Activated T-cell treated with anti-CD3 and anti-CD28 coated beads, Interleukin-2, amount 50 U/mL, for 1 hour (primary cell): ENCODE data around the gene PALM.

Experiments used
- DNase-seq: peaks from one replicate; pipeline ENCODE4 v3.0.0-alpha.2; 2020

Gene PALM

GRCh38 chr19:755063-755462, 46.3 kb downstream of the PALM start:
- no peak for DNase-seq

GRCh38 chr19:756236-756635, 47.5 kb downstream of the PALM start:
- DNase-seq, result no peak

- no peak for DNase-seq
These were observed 48.3 kb downstream of the PALM start for GRCh38 chr19:756821-757688.

DNA sequence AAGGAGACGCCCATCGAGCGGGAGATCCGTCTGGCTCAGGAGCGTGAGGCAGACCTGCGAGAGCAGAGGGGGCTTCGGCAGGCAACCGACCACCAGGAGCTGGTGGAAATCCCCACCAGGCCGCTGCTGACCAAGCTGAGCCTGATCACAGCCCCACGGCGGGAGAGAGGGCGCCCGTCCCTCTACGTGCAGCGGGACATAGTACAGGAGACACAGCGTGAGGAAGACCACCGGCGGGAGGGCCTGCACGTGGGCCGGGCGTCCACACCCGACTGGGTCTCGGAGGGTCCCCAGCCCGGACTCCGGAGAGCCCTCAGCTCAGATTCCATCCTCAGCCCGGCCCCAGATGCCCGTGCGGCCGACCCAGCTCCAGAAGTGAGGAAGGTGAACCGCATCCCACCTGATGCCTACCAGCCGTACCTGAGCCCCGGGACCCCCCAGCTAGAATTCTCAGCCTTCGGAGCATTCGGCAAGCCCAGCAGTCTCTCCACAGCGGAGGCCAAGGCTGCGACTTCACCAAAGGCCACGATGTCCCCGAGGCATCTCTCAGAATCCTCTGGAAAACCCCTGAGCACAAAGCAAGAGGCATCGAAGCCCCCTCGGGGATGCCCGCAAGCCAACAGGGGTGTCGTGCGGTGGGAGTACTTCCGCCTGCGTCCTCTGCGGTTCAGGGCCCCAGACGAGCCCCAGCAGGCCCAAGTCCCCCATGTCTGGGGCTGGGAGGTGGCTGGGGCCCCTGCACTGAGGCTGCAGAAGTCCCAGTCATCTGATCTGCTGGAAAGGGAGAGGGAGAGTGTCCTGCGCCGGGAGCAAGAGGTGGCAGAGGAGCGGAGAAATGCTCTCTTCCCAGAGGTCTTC, 49.3 kb downstream of the PALM start:
- DNase-seq, result no peak

DNA sequence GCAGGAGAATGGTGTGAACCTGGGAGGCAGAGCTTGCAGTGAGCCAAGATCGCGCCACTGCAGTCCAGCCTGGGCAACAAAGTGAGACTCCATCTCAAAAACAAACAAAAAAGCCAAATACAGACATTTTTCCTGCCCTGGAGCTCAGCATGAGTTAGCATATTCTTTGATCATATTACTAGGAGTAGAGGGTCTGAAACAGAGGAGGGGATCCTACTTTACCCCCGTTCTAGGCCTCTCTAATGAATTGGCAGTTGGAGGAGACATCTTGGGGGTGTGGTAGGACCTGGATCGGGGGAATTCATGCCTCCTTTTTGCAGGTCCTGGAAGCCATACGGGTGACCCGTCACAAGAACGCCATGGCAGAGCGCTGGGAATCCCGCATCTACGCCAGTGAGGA, 54.4 kb downstream of the PALM start:
- DNase-seq, result no peak

DNA sequence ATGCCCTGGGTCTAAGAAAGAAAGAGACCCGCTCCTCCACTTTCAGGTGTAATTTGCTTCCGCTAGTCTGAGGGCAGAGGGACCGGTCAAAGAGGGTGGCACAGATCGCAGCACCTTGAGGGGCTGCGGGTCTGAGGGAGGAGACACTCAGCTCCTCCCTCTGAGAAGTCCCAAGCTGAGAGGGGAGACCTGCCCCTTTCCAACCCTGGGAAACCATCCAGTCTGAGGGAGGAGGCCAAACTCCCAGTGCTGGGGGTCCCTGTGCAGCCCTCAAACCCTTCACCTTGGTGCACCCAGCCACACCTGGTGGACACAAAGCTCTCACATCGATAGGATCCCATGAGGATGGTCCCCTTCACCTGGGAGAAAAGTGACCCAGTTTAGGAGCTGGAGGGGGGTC, 55.1 kb downstream of the PALM start:
- DNase-seq, result no peak

DNA sequence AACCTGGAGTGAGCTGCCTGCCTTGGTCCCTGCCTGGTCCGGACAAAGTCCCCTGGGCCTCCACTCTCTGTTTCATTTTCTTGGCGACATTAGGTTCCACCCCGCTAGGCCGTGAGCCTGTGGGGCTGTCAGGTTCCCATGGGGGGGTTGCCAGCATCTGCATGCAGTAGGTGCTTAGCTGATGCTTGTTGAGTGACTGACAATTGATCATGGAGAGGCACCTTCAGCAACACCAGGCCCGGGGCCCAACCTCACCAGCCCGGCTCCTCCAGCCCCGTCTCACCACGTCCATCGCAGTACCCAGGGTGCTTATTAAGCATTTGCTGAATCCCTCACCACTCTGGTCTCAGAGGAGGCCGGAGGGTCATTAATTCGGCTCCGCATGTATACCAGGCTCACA, 55.6 kb downstream of the PALM start:
- DNase-seq, result no peak

DNA sequence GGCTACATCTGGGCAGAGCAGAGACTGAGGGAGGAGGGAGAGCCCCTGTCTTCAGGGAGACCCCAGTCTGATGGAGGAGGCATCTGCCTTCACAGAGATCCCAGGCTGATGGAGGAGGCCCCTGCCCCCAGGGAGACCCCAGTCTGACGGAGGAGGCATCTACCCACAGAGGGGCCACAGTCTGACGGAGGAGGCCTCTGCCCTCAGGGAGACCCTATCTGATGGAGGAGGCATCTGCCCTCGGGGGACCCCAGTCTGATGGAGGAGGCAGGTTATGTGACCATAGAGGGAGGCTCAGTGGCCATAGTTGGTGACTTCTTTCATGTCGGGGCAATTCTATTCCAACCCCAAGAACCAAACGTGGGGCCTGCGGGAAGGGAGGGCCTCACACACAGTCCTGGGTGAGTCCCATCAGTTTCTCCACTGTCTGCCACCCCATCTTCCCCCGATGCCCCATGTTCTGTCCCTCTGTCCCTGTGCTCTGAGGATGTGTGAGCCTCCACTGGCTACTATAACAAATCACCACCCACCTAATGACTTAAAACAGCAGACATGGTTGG, 56.5 kb downstream of the PALM start:
- no peak for DNase-seq

- DNase-seq, result no peak
These were observed 59.7 kb downstream of the PALM start for GRCh38 chr19:768424-768823.

DNA sequence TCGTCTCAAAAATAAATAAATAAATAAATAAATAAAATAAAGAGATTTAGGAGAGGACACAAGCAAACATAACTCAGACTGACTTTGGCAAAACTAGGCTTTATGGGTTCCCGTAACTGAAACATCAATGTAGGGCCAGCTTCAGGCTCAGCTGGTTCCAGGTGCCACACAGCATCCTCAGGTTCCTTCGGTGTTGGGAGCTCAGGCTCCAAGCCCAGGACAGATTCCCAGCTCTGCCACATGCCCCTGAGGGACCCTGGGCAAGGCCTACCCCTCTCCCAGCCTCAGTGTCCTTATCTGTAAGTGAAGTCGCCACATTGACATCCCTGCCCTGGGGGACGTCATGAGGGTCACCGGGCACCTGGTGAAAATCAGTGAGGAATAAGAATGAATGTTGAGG, 60.9 kb downstream of the PALM start:
- no peak for DNase-seq

DNA sequence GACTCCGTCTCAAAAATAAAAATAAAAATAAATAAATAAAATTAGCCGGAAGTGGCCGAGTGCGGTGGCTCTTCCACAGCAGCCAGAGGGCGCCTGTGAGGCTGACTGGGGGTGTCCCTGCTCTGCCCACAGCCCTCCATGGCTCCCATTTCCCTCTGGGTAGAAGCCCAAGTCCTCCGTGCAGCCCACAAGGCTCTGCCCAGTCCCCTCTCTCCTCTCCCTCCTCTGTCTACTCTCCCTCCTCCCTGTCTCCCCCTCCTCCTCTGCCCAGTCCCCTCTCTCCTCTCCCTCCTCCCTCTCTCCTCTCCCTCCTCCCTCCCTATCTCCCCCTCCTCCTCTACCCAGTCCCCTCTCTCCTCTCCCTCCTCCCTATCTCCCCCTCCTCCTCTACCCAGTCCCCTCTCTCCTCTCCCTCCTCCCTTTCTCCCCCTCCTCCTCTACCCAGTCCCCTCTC, 62.6 kb downstream of the PALM start:
- DNase-seq, result peak; percentile 32

- no peak for DNase-seq
These were observed 63.3 kb downstream of the PALM start for GRCh38 chr19:772063-772462.

DNA sequence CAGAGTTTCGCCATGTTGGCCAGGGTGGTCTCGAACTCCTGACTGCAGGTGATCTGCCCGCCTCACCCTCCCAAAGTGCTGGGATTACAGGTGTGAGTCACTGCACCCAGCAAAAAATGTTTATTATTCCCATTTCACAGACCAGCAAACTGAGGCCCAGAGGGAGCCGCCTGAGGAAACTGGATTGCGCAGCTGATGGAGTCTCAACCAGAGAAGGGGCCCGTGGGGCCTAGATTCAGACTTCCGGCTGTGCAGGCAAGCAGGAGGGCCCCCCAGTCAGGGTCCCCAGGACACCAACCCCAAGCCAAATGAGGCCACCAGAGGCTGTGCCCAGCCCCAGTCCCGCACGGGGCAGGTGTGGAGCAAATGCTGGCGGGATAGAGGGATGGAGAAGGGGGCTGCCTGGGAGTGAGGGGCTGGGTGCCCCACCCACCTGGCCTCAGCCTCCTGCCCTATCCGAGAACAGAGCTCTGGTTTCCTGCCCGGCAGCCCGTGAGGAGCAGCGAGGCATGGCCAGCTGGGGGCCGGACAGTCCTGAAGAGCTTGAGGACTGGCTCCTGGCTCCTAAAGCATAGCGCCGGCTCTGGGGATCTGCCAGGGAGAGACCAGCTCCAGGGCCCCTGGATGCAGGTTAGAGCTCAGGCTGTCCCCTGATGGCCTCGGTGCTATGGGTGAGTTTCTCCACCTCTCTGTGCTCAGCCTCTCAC, 64.1 kb downstream of the PALM start:
- no peak for DNase-seq

DNA sequence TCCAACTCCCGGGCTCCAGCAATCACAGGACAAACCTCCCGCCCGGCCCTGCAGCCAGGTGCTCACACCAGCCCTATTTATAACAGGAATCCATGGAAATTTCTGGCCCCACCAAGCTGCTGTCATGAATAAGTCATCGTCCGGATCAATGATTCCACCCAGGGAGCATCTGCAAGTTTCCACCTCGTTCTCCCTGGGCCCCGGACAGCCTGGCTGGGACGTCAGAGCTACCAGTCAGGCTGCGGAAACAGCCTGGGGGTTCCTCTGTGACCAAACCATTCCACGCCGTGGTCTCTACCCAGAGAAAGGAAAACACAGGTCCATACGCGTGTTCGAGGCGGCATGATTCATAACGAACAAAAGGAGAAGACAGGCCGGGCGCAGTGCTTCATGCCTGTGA, 67.8 kb downstream of the PALM start:
- DNase-seq, result no peak

- DNase-seq, result no peak
These were observed 70.3 kb downstream of the PALM start for GRCh38 chr19:778910-779653.

DNA sequence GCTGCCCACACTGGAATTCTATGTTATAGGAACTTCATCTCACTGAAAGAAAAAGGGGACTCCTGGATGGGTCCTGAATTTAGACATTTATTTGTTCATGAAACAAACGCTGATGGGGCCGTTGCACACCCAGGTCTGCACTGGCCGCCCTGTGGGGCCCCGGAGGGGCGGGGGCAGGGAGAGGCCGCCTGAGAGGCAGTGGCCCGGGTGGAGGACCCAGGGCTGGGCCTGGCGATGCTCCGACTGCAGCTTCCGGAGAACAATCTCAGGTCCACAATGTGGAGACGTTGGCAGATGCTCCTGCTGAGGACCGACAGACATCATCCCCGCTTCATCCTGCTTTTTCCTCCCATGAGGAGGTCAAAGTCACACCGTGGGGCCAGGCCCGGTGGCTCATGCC, 72.2 kb downstream of the PALM start:
- no peak for DNase-seq

DNA sequence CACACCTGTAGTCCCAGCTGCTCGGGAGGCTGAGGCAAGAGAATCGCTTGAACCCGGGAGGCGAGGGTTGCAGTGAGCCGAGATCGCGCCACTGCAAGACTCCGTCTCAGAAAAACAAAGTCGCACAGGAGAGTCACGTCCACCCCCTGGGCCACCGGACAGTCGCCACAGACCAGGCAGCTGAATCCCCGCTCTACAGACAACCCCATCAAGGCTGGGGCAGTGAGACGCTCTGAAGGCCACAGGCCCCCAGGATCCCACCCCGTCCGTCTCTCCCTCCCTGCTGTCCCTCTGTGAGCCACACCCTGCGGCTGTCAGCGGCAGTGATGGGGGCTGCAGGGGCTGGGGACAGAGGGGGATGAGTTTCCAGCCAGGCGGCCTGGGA, 73.1 kb downstream of the PALM start:
- DNase-seq, result no peak

DNA sequence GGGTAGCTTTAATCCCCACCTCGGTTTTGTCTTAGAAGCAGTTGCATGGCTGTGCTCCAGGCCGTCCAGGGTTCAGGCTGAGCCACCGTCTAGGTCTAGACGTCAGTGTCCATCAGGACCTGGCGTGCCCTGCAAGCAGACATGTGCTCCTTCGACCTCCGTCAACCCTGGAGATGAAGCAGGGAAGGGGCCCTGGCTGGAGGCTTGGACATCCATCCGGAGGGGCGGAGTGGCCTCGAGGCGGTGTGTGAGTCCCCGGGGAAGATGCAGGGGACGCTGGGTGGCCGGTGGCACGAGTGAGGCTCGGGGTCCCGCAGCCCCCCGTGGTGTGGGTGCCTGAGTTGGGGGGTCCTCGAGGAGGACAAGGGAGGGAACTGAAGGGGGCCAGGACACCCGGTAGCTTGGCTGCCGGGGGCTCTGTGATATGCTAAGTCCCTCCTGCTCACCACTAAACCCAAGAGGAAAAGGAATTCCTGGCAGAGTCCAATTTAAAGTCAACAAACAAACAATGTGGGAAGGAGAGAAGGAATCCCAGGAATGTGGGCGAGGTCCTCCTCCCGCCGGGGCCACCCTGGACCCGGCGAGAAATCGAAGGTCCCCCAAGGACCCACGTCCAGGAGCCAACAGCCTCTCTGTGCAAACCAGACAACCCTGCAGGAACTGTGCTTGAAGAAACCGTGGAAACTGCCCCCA, 73.6 kb downstream of the PALM start:
- DNase-seq, result no peak

- DNase-seq, result no peak
These were observed 74.3 kb downstream of the PALM start for GRCh38 chr19:782878-783668.

DNA sequence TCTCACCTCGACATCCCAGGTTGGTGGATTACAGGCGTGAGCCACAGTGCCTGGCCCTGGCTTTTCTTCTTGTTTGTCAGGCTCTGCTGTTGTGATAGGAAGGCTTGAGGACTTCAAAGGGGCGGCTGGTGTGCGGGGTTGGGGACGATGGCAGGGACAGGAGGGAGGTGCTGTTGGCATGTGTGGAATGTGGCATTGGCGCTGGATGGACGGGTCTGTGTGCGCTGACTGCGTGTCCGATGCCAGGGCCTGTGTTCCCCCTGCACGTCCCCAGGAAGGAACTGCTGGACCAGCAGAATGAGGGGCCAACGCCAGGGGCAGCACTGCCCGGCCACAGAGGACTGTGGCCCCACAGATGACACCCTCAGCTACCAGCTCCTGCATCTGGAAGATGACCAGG, 75.8 kb downstream of the PALM start:
- no peak for DNase-seq

- no peak for DNase-seq
These were observed 78.8 kb downstream of the PALM start for GRCh38 chr19:787536-787935.
